ENCODE results near the gene IFT122. TPM values are rescaled to one million over a fixed set of nuclear protein-coding genes. Genes with fewer than 3 reads are reported as not detected.

IFT122 gene
- total and polyA plus RNA-seq, 2 donors (not counting 3 experiments of a cell fraction or from before 2014, with no cell fraction given) = 38.4 to 41.7 TPM

- dilution Hi-C loops (cut with MboI; ENCODE audit: extremely low pct_ligation_motif_present, low sequenced_read_pairs) (no loop called here), intact Hi-C loops (cut with micrococcal nuclease) (no loop called here)
- no peaks in the 10 kb centered on the region for H3K79me2 ChIP-seq (ENCODE audit: control insufficient read depth, insufficient read depth, low read length)
- H3K9me1 ChIP-seq (replicated peaks; ENCODE audit: control insufficient read depth, extremely low read depth, insufficient read depth, low read length) = no peaks in the 10 kb centered on the region
- H4K20me1 ChIP-seq (replicated peaks; ENCODE audit: control insufficient read depth, extremely low read depth, insufficient read depth, low read length) = no peaks in the 10 kb centered on the region
- no peaks in the 10 kb centered on the region for H3K4me1 ChIP-seq (ENCODE audit: control insufficient read depth, extremely low read depth, insufficient read depth, low read length)
- DNase-seq (ENCODE audit: low read depth, low spot score) (no peak), FAIRE-seq (no peak)
- no peak overlapping the region for H2AFZ ChIP-seq (ENCODE audit: low read depth, low read length)
- no peak overlapping the region for H3K27ac ChIP-seq (ENCODE audit: insufficient read depth, low read depth, low read length)
- H3K36me3 ChIP-seq (ENCODE audit: control insufficient read depth in 2 of 2, extremely low read depth in 1 of 2, insufficient read depth in 2 of 2, low read length in 2 of 2) = peaks cover 9 to 21% of the 10 kb centered on the region in 2 experiments
- no peak overlapping the region for H3K4me3 ChIP-seq (replicated peaks in 1 of 3; ENCODE audit: insufficient read depth in 1 of 3, low read depth in 1 of 3, low read length in 3 of 3)
- ChIA-PET POLR2A (no interaction called here), CTCF (interaction anchor here (1.4 kb wide), 1 partner anchor 17 kb away, joined by 4 read pairs; no protein-coding TSS in a partner anchor)
- no peak for TF ChIP-seq POLR2AphosphoS5 (IDR thresholded peaks at IDR 0.05; ENCODE audit: insufficient read depth, low read depth, low read length)
- TF ChIP-seq JUN (IDR thresholded peaks at IDR 0.05; ENCODE audit: borderline replicate concordance, insufficient read depth, insufficient read length, low read depth) = no peak
- no peak overlapping the region for H3K9ac ChIP-seq (replicated peaks; ENCODE audit: extremely low read depth, insufficient read depth, low read length)
- H3K4me2 ChIP-seq (ENCODE audit: insufficient read depth, low read length) = no peak overlapping the region
- no peaks in the 10 kb centered on the region for H3K27me3 ChIP-seq (ENCODE audit: control insufficient read depth in 2 of 2, insufficient read depth in 2 of 2, low read length in 2 of 2)
- BruUV-seq (replicated peaks) = no TSS peak
- H3K9me3 ChIP-seq (replicated peaks; ENCODE audit: control insufficient read depth, insufficient read depth, low read length) = no peaks in the 10 kb centered on the region
Observed at GRCh38 chr3:129473067-129473768, 33.2 kb downstream of the IFT122 start.

- TF ChIP-seq EZH2 (IDR thresholded peaks at IDR 0.05; ENCODE audit: borderline replicate concordance, low read depth, low read length, severe bottlenecking) = no peak
- TF ChIP-seq MAX (IDR thresholded peaks at IDR 0.05; ENCODE audit: insufficient read depth, insufficient read length) = no peak
- TF ChIP-seq MYC (IDR thresholded peaks at IDR 0.05; ENCODE audit: low read depth, low read length) = no peak
- TF ChIP-seq GATA2 (IDR thresholded peaks at IDR 0.05; ENCODE audit: insufficient read depth, insufficient read length, low read depth, low read length) = no peak
- TF ChIP-seq POLR2AphosphoS5 (IDR thresholded peaks at IDR 0.05; ENCODE audit: insufficient read depth, low read depth, low read length) = no peak
- TF ChIP-seq CTCF (IDR thresholded peaks at IDR 0.05; ENCODE audit: extremely low read depth in 1 of 2, insufficient read depth in 1 of 2, low read depth in 1 of 2, low read length in 2 of 2) = no peak
- TF ChIP-seq JUN (IDR thresholded peaks at IDR 0.05; ENCODE audit: borderline replicate concordance, insufficient read depth, insufficient read length, low read depth) = no peak
- no peak for TF ChIP-seq POLR2A (IDR thresholded peaks at IDR 0.05; ENCODE audit: low read depth, low read length)
- TF ChIP-seq FOS (IDR thresholded peaks at IDR 0.05; ENCODE audit: borderline replicate concordance, insufficient read depth, low read length) = no peak
- DNase-seq (ENCODE audit: low read depth, low spot score) (no peak), FAIRE-seq (no peak)
- ChIA-PET POLR2A (no interaction called here), CTCF (no interaction called here)
- Histone ChIP-seq H2AFZ (ENCODE audit: low read depth, low read length) (no peak overlapping the region), H3K4me2 (ENCODE audit: insufficient read depth, low read length) (no peak overlapping the region), H3K27me3 (ENCODE audit: control insufficient read depth in 2 of 2, insufficient read depth in 2 of 2, low read length in 2 of 2) (no peaks in the 10 kb centered on the region), H3K4me1 (ENCODE audit: control insufficient read depth, extremely low read depth, insufficient read depth, low read length) (no peaks in the 10 kb centered on the region), H3K9me1 (replicated peaks; ENCODE audit: control insufficient read depth, extremely low read depth, insufficient read depth, low read length) (no peaks in the 10 kb centered on the region), H4K20me1 (replicated peaks; ENCODE audit: control insufficient read depth, extremely low read depth, insufficient read depth, low read length) (no peaks in the 10 kb centered on the region), H3K79me2 (ENCODE audit: control insufficient read depth, insufficient read depth, low read length) (no peaks in the 10 kb centered on the region), H3K36me3 (ENCODE audit: control insufficient read depth in 2 of 2, extremely low read depth in 1 of 2, insufficient read depth in 2 of 2, low read length in 2 of 2) (peaks cover 9 to 21% of the 10 kb centered on the region in 2 experiments), H3K27ac (ENCODE audit: insufficient read depth, low read depth, low read length) (no peak overlapping the region), H3K4me3 (replicated peaks in 1 of 3; ENCODE audit: insufficient read depth in 1 of 3, low read depth in 1 of 3, low read length in 3 of 3) (no peak overlapping the region), H3K9ac (replicated peaks; ENCODE audit: extremely low read depth, insufficient read depth, low read length) (no peak overlapping the region), H3K9me3 (replicated peaks; ENCODE audit: control insufficient read depth, insufficient read depth, low read length) (no peaks in the 10 kb centered on the region)
- dilution Hi-C loops (cut with MboI; ENCODE audit: extremely low pct_ligation_motif_present, low sequenced_read_pairs) (no loop called here), intact Hi-C loops (cut with micrococcal nuclease) (no loop called here)
- no TSS peak for BruUV-seq (replicated peaks)
Observed at GRCh38 chr3:129473769-129474152, 33.7 kb downstream of the IFT122 start.

Measured in endothelial cell of umbilical vein (primary cell).